Measurements from ENCODE around the gene ALOX12. TPM values are rescaled to one million over a fixed set of nuclear protein-coding genes. Genes with fewer than 3 reads are reported as not detected.
"Not testable (repeated sequence)": the region's sequence is repeated elsewhere in the genome, so short reads cannot be mapped to it uniquely, and the experiment has no call there.

Gene ALOX12, protein sequence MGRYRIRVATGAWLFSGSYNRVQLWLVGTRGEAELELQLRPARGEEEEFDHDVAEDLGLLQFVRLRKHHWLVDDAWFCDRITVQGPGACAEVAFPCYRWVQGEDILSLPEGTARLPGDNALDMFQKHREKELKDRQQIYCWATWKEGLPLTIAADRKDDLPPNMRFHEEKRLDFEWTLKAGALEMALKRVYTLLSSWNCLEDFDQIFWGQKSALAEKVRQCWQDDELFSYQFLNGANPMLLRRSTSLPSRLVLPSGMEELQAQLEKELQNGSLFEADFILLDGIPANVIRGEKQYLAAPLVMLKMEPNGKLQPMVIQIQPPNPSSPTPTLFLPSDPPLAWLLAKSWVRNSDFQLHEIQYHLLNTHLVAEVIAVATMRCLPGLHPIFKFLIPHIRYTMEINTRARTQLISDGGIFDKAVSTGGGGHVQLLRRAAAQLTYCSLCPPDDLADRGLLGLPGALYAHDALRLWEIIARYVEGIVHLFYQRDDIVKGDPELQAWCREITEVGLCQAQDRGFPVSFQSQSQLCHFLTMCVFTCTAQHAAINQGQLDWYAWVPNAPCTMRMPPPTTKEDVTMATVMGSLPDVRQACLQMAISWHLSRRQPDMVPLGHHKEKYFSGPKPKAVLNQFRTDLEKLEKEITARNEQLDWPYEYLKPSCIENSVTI
- total RNA-seq = not detected

DNA sequence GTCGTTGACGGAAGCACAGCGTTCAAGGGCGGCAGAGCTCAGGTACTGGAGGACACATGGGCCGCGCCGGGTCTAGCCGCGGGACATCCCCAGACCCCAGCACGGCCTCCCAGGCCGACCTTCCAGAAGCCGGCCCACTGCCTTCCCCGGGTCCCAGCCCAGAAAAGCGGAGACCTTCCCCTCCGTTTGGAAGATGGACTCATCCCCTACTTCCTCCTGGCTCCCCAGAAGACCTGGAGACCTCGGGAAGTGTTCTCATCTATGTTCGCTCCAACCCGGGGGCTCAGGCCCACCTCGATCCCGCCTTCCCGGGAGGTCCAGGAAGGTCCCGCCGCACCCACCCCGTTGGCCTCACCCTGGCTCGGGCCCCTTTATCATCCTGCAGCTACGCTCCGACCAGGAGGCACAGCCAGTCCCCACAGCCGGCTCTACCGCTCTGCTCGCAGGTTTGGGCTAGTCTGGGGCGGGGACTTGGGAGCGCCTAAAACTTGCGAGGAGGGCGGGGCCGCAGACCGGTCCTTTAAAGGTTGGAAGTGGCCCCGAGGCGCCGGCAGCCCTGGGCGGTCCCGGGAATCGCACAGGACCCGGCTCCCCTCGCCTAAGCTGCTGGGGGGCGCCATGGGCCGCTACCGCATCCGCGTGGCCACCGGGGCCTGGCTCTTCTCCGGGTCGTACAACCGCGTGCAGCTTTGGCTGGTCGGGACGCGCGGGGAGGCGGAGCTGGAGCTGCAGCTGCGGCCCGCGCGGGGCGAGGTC, at the start of gene ALOX12:
TSS of gene ALOX12 (plus strand) at position 550 of the 756 bp plus-strand sequence. CDS start at position 619, 69 bp downstream.
- no peak within 1 kb of the TSS for H3K4me3 Mint-ChIP-seq
- H3K27ac Mint-ChIP-seq = no peak within 1 kb of the TSS
- peaks cover 5% of the 10 kb centered on the region for H3K4me1 Mint-ChIP-seq (ENCODE audit: low read depth)
- H3K9me3 Mint-ChIP-seq = no peaks in the 10 kb centered on the region
- no peaks in the 10 kb centered on the region for H3K27me3 Mint-ChIP-seq (ENCODE audit: low read depth)
- DNase-seq (no peak), ATAC-seq (replicated peaks in 1 of 2) (no peak)
- H3K36me3 Mint-ChIP-seq (ENCODE audit: insufficient read depth in 2 of 2) = peaks cover 6 to 8% of the 10 kb centered on the region in 2 donors

- Mint-ChIP-seq H3K4me1 (ENCODE audit: low read depth) (peaks cover 7% of the 10 kb centered on the region), H3K27me3 (ENCODE audit: low read depth) (no peaks in the 10 kb centered on the region), H3K4me3 (no peak overlapping the region), H3K9me3 (peaks cover 0 to 2% of the 10 kb centered on the region in 2 donors), H3K36me3 (ENCODE audit: insufficient read depth in 2 of 2) (peaks cover 0 to 3% of the 10 kb centered on the region in 2 donors), H3K27ac (peak overlapping the region; percentile 66)
- ATAC-seq (replicated peaks in 1 of 2) = no peak
- DNase-seq = no peak
Measured at GRCh38 chr17:6947745-6948144, 48.1 kb upstream of the ALOX12 start.

DNA sequence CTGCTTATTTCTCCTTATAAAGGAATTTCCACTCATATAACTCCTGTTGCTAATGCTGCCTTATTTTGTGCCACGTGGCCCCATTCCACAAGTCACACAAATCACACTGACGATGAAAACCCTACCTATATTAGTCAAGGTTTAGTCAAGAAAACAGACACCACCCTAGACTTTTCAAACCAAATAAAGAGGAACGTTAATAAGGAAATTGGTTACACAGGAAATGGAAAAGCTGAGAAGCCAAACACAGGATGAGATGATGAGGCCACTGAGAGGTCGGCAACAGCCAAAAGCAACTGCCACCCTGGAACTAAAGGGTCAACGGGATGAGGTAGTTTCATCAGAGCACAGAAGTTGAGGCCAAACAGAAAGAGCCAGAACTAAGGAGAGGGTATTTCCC, 47.3 kb upstream of the ALOX12 start:
- H3K27ac Mint-ChIP-seq = peak overlapping the region; percentile 66
- peaks cover 0 to 3% of the 10 kb centered on the region in 2 donors for H3K36me3 Mint-ChIP-seq (ENCODE audit: insufficient read depth in 2 of 2)
- ATAC-seq (replicated peaks in 1 of 2) = peak; percentile 25 to 74
- H3K4me3 Mint-ChIP-seq = peak overlapping the region in 1 of 2 donors; percentile 9
- H3K27me3 Mint-ChIP-seq (ENCODE audit: low read depth) = no peaks in the 10 kb centered on the region
- peaks cover 7% of the 10 kb centered on the region for H3K4me1 Mint-ChIP-seq (ENCODE audit: low read depth)
- no peak for DNase-seq
- peaks cover 0 to 2% of the 10 kb centered on the region in 2 donors for H3K9me3 Mint-ChIP-seq

DNA sequence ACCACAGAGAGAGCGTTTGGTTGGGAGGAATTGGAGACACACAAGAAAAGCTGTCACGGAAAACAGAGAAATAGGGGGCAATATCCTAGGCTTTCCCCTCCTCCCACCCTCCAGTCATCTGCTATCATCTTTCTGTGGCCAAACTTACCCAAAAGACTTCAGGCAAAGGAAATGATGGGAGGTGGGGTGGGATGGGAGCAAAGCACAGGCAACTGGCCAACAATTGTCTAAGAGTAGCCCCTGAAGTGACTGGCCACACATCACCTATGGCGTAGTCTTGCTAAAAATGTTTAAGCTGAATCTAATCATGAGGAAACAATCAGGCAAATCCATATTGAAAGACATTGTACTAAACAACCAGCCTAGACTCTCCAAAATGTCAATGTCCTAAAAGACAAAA, 46.9 kb upstream of the ALOX12 start:
- H3K27me3 Mint-ChIP-seq (ENCODE audit: low read depth) = no peaks in the 10 kb centered on the region
- H3K36me3 Mint-ChIP-seq (ENCODE audit: insufficient read depth in 2 of 2) = peaks cover 0 to 3% of the 10 kb centered on the region in 2 donors
- DNase-seq = no peak
- no peak overlapping the region for H3K4me3 Mint-ChIP-seq
- peaks cover 0 to 2% of the 10 kb centered on the region in 2 donors for H3K9me3 Mint-ChIP-seq
- H3K4me1 Mint-ChIP-seq (ENCODE audit: low read depth) = peaks cover 7% of the 10 kb centered on the region
- H3K27ac Mint-ChIP-seq = peak overlapping the region; percentile 66
- ATAC-seq (replicated peaks in 1 of 2) = peak in 1 of 2 donors; percentile 15

DNA sequence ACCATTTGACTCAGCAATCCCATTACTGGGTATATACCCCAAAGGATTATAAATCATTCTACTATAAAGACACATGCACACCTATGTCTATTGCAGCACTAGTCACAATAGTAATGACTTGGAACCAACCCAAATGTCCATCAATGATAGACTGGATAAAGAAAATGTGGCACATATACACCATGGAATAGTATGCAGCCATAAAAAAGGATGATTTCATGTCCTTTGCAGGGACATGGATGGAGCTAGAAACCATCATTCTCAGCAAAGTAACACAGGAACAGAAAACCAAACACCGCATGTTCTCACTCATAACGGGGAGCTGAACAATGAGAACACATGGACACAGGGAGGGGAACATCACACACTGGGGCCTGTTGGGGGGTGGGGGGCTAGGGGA, 44.9 kb upstream of the ALOX12 start:
- H3K36me3 Mint-ChIP-seq (ENCODE audit: insufficient read depth in 2 of 2); H3K9me3 Mint-ChIP-seq; ATAC-seq (replicated peaks in 1 of 2); H3K27ac Mint-ChIP-seq; DNase-seq; H3K4me1 Mint-ChIP-seq (ENCODE audit: low read depth); H3K4me3 Mint-ChIP-seq; H3K27me3 Mint-ChIP-seq (ENCODE audit: low read depth): not testable (repeated sequence)

- H3K9me3 Mint-ChIP-seq = peaks cover 0 to 2% of the 10 kb centered on the region in 2 donors
- ATAC-seq (replicated peaks in 1 of 2) (no peak), DNase-seq (no peak)
- no peaks in the 10 kb centered on the region for H3K36me3 Mint-ChIP-seq (ENCODE audit: insufficient read depth in 2 of 2)
- H3K4me3 Mint-ChIP-seq = no peak overlapping the region
- no peak overlapping the region for H3K27ac Mint-ChIP-seq
- peaks cover 2% of the 10 kb centered on the region for H3K4me1 Mint-ChIP-seq (ENCODE audit: low read depth)
- H3K27me3 Mint-ChIP-seq (ENCODE audit: low read depth) = no peaks in the 10 kb centered on the region
Measured at GRCh38 chr17:6953689-6954088, 42.2 kb upstream of the ALOX12 start.

- H3K4me3 Mint-ChIP-seq = no peak overlapping the region
- H3K9me3 Mint-ChIP-seq = peaks cover 0 to 2% of the 10 kb centered on the region in 2 donors
- no peak overlapping the region for H3K27ac Mint-ChIP-seq
- ATAC-seq (replicated peaks in 1 of 2) (no peak), DNase-seq (no peak)
- H3K36me3 Mint-ChIP-seq (ENCODE audit: insufficient read depth in 2 of 2) = no peaks in the 10 kb centered on the region
- H3K4me1 Mint-ChIP-seq (ENCODE audit: low read depth) = no peaks in the 10 kb centered on the region
- H3K27me3 Mint-ChIP-seq (ENCODE audit: low read depth) = no peaks in the 10 kb centered on the region
Measured at GRCh38 chr17:6959700-6960099, 36.1 kb upstream of the ALOX12 start.

DNA sequence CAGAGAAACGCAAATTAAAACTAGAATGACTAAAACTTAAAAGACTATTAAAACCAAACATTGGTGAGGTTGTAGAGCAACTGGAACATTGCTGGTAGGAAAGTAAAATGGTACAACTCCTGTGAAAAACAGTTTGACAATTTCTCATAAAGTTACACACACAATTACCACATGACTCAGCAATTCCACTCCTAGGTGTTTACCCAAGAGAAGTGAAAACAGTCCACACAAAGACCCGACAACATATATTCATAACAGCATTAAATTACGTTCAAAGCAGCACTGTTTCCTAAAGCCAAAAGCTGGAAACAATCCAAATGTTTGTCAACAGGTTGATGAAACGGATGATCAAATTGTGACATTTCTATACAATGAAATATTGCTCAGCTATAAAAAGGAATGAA, 26.5 kb upstream of the ALOX12 start:
- H3K4me1 Mint-ChIP-seq (ENCODE audit: low read depth) = peaks cover 11% of the 10 kb centered on the region
- DNase-seq = peak in 1 of 2 donors; percentile 11
- peak; percentile 72 to 86 for ATAC-seq (replicated peaks in 1 of 2)
- H3K27ac Mint-ChIP-seq = peak overlapping the region; percentile 99
- no peaks in the 10 kb centered on the region for H3K27me3 Mint-ChIP-seq (ENCODE audit: low read depth)
- H3K36me3 Mint-ChIP-seq (ENCODE audit: insufficient read depth in 2 of 2) = peaks cover 0 to 5% of the 10 kb centered on the region in 2 donors
- H3K9me3 Mint-ChIP-seq = no peaks in the 10 kb centered on the region
- peak overlapping the region in 1 of 2 donors; percentile 81 for H3K4me3 Mint-ChIP-seq

DNA sequence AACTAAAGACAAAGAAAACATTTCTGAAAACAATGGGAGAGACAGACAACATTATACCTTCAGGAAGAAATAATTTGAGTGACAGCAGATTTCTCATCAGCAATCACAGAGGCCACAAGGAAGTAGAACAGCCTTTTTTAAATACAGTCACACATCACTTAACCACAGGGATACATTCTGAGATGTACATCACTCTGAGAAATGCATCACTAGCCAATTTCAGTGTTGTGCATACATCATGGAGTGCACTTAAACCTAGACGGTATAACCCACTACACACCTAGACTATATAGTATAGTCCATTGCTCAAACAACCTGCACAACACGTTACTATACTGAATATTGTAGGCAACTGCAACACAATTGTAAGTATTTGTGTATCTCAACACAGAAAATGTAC, 24.9 kb upstream of the ALOX12 start:
- H3K27ac Mint-ChIP-seq = no peak overlapping the region
- no peak for DNase-seq
- H3K4me3 Mint-ChIP-seq = peak overlapping the region in 1 of 2 donors; percentile 1
- peaks cover 0 to 5% of the 10 kb centered on the region in 2 donors for H3K36me3 Mint-ChIP-seq (ENCODE audit: insufficient read depth in 2 of 2)
- peaks cover 11% of the 10 kb centered on the region for H3K4me1 Mint-ChIP-seq (ENCODE audit: low read depth)
- no peaks in the 10 kb centered on the region for H3K9me3 Mint-ChIP-seq
- H3K27me3 Mint-ChIP-seq (ENCODE audit: low read depth) = no peaks in the 10 kb centered on the region
- peak; percentile 40 to 72 for ATAC-seq (replicated peaks in 1 of 2)

GRCh38 chr17:6979440-6979839, 16.4 kb upstream of the ALOX12 start:
- H3K9me3 Mint-ChIP-seq; H3K4me3 Mint-ChIP-seq; ATAC-seq (replicated peaks in 1 of 2); H3K27me3 Mint-ChIP-seq (ENCODE audit: low read depth); H3K27ac Mint-ChIP-seq; DNase-seq; H3K4me1 Mint-ChIP-seq (ENCODE audit: low read depth); H3K36me3 Mint-ChIP-seq (ENCODE audit: insufficient read depth in 2 of 2): not testable (repeated sequence)

DNA sequence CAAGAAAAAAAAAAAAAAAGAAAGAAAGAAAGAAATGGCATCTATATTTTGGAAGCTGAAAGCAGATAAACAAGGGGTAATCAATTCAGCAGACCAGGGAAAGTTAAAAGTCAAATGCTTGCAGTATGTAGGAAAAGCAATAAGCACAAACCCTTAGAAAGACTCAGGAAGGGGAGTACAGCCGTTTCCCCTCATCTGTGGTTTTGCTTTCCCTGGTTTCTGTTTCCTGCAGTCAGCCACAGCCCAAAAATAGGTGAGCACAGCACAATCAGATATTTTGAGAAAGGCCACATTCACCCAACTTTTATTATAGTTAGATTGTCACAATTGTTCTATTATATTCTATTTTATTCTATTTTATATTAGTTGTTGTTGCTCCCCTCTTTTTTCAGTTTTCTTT, 14.4 kb upstream of the ALOX12 start:
- no peaks in the 10 kb centered on the region for H3K27me3 Mint-ChIP-seq (ENCODE audit: low read depth)
- no peak for ATAC-seq (replicated peaks in 1 of 2)

DNA sequence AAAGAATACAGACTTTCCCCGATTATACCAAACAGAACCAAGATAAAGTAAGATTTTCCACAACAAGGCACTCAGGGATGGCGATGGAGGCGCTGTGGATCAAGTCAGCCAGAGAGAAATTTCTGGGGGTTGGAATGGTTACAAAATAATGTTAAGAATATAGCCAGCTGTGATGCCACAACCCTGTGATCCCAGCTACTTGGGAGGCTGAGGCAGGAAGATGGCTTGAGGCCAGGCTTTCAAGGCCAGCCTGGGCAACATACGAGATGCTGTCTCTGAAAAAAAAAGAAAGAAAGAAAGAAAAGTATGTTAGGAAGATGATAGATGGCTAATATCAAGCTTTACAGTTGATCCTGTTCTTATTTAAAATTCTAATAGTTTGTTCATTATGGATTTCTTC, 10.6 kb upstream of the ALOX12 start:
- Mint-ChIP-seq H3K4me1 (ENCODE audit: low read depth) (peaks cover 5% of the 10 kb centered on the region), H3K4me3 (no peak overlapping the region), H3K36me3 (ENCODE audit: insufficient read depth in 2 of 2) (no peaks in the 10 kb centered on the region), H3K9me3 (no peaks in the 10 kb centered on the region), H3K27ac (peak overlapping the region; percentile 10), H3K27me3 (ENCODE audit: low read depth) (no peaks in the 10 kb centered on the region)
- DNase-seq (no peak), ATAC-seq (replicated peaks in 1 of 2) (no peak)

More for the DNA sequence above, 14.4 kb upstream of the ALOX12 start:
- H3K36me3 Mint-ChIP-seq (ENCODE audit: insufficient read depth in 2 of 2) = no peaks in the 10 kb centered on the region
- peaks cover 5% of the 10 kb centered on the region for H3K4me1 Mint-ChIP-seq (ENCODE audit: low read depth)
- no peak overlapping the region for H3K4me3 Mint-ChIP-seq
- H3K27ac Mint-ChIP-seq = no peak overlapping the region
- DNase-seq = no peak
- H3K9me3 Mint-ChIP-seq = no peaks in the 10 kb centered on the region

DNA sequence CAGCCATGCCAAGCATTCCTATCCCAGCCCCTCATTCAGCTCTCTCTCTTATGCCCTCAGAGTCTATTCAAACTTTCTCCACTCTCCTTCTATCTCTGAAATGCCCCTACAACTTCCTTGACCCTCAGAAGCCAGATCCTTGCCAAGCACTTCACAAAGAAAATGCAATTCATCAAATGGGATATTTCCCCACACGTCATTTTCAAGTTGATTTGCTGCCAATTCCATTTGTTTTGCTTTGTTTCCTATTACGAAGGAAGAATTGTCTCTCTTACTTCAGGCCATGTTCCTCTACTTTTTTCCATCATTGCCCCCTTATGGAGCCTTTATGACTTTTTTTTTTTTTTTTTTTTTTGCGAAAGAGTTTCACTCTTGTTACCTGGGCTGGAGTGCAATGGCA, 9.2 kb upstream of the ALOX12 start:
- H3K36me3 Mint-ChIP-seq (ENCODE audit: insufficient read depth in 2 of 2) = no peaks in the 10 kb centered on the region
- DNase-seq (no peak), ATAC-seq (replicated peaks in 1 of 2) (no peak)
- no peak overlapping the region for H3K4me3 Mint-ChIP-seq
- no peaks in the 10 kb centered on the region for H3K9me3 Mint-ChIP-seq
- no peaks in the 10 kb centered on the region for H3K4me1 Mint-ChIP-seq (ENCODE audit: low read depth)
- H3K27ac Mint-ChIP-seq = no peak overlapping the region
- no peaks in the 10 kb centered on the region for H3K27me3 Mint-ChIP-seq (ENCODE audit: low read depth)

Measured in activated T-cell treated with anti-CD3 and anti-CD28 coated beads, Interleukin-2, amount 50 U/mL, for 72 hours (primary cell).